ENCODE results near the gene UBE2G2. TPM values are rescaled to one million over a fixed set of nuclear protein-coding genes. Genes with fewer than 3 reads are reported as not detected.

Gene UBE2G2
- total RNA-seq, 1 donor from 2014 or later = 78.8 TPM

DNA sequence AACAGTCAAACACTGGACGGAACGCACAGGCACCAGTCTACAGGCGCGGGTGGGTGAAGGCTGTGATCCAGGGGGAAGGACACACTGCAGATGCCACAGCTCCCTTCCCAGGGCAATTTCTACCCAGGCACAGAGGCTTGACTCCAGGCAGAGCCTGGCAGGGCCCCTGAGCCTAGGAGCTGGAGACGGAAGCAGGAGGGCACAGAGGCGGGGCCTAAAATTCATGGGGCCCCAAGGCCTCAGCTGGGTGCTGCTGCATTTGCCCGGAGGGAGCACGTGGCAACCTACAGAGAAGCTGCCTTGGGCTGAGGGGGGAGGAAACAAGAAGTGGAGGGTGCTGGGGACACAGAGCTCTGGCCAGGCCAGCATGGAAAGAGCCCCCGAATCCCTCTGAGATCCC, 41.2 kb downstream of the UBE2G2 start:
- Histone ChIP-seq H3K9me3 (no peaks in the 10 kb centered on the region), H3K27ac (no peak overlapping the region), H3K27me3 (no peaks in the 10 kb centered on the region), H3K4me1 (no peaks in the 10 kb centered on the region), H3K4me3 (no peak overlapping the region), H3K36me3 (no peaks in the 10 kb centered on the region)
- no peak for DNase-seq
- no peak for ATAC-seq
- TF ChIP-seq, protein P1, sequence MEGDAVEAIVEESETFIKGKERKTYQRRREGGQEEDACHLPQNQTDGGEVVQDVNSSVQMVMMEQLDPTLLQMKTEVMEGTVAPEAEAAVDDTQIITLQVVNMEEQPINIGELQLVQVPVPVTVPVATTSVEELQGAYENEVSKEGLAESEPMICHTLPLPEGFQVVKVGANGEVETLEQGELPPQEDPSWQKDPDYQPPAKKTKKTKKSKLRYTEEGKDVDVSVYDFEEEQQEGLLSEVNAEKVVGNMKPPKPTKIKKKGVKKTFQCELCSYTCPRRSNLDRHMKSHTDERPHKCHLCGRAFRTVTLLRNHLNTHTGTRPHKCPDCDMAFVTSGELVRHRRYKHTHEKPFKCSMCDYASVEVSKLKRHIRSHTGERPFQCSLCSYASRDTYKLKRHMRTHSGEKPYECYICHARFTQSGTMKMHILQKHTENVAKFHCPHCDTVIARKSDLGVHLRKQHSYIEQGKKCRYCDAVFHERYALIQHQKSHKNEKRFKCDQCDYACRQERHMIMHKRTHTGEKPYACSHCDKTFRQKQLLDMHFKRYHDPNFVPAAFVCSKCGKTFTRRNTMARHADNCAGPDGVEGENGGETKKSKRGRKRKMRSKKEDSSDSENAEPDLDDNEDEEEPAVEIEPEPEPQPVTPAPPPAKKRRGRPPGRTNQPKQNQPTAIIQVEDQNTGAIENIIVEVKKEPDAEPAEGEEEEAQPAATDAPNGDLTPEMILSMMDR (IDR thresholded peaks at IDR 0.05) = no peak
- intact Hi-C loops (cut with DNase I) = no loop called here

DNA sequence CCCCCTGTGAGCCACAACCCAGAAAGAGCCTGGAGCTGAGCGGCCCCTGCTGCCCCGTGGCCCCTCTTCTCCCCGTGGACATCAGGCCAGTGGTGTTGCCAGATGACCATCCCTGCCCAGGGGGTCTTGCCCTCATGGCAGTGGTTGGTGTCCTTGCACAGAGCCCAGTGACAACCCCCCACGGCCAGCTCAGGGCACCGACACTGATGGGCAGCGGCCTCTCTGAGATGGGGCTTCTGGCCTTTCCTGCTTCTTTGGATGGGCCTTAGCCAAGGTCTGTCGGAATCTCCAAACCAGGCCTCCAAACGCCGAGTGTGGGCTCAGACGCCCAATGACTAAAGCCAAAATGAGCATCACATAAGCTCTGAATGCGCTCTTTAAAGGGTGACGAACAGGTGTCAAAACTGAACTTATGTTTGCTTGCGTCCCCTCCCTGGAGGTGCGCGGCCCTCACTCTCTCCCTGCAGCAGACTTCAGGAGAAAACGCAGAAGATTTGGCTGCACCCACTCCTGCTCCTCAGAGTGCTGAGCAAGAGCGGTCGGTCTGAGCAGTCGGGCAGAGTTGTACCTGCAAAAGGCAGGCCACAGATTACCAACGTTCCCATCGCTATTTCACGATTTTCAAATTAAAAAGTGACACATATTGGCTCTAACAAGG, 41.9 kb downstream of the UBE2G2 start:
- Histone ChIP-seq H3K4me3 (no peak overlapping the region), H3K36me3 (no peaks in the 10 kb centered on the region), H3K4me1 (no peaks in the 10 kb centered on the region), H3K9me3 (no peaks in the 10 kb centered on the region), H3K27ac (no peak overlapping the region), H3K27me3 (no peaks in the 10 kb centered on the region)
- ATAC-seq (no peak), DNase-seq (no peak)
- TF ChIP-seq, protein P1 (IDR thresholded peaks at IDR 0.05) = no peak
- intact Hi-C loops (cut with DNase I) = no loop called here

DNA sequence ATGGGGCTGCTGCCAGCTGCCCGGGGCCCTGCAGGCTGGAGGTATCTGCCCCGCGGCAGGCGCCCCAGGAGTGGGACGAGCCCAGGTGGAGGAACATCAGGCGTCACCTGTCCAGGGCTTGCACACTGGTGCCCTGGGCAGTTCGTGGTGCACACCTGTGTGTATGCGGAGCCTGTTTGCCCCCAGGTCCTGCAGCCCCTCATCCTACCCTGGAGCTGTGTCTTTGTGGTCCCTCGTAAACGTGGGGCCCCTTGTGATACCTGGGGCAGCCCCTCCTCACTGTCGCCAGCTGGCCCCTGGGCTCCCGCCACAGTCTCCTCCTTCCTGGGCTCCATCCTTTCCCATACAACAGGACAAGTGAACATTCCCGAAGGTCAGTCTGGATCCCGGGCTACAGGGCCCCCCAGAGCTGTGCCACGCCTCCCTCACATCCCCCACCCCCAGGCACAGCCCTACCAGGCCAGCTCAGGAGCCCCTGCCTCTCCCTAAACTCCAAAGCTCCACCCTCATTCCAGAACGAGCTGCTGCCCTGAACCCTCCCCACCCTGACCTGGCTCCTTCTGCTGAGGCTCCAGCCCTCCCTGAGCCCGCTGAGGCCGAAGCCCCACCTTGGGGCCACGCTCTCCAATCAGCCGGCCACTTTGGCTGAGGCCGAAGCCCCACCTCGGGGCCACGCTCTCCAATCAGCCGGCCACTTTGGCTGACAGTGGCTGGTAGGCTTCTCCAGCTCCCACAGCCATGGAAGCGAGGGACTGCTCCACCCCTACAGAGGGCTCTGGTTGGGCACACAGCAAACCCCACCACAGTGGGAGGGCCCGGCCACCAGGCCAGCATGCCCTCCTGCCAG, 42.6 kb downstream of the UBE2G2 start:
- Histone ChIP-seq H3K27ac (no peak overlapping the region), H3K9me3 (no peaks in the 10 kb centered on the region), H3K4me1 (no peaks in the 10 kb centered on the region), H3K36me3 (no peaks in the 10 kb centered on the region), H3K27me3 (no peaks in the 10 kb centered on the region), H3K4me3 (no peak overlapping the region)
- intact Hi-C loops (cut with DNase I) = no loop called here
- TF ChIP-seq, protein P1 (IDR thresholded peaks at IDR 0.05) = no peak
- ATAC-seq (no peak), DNase-seq (peak; percentile 53)

DNA sequence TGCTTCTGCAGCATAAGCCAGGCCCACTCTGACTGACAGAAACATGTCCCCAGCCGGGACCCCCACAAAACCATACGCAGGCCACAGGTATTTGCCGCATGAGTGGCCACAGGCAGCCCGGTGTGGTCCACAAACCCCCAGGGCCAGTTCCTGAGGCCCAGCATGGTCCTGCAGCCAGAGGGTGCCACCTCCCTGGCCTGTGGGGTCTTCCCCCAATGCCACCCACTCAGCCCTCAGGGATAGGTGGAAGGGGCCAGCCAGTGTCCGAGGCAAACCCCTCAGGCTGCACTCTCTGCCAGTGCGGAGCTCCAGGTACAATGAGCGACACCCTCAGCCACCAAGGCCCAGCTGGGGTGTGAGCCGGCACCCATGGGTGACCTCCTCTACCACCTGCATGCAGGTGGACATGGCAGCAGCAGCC, 43.5 kb downstream of the UBE2G2 start:
- intact Hi-C loops (cut with DNase I) = no loop called here
- peak; percentile 58 for DNase-seq

DNA sequence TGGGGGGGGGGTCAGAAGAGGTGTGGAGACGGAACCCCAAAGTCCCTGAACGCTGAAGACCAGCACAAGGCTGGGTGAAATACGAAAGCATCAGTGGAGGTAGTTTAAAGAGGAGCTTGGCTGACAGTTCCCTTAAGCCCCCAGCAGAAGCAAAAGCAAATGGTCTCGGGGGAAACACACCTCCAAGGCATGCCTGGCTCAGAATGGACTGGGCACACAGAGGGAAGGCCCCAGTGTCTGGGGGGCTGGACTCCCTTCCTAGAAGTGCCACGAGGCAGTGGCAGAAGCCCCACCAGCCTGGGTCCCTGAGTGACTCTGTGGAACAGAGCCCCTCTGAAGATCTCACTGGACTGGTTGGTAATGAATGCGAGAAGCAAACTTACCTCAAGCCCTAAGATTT, 43.9 kb downstream of the UBE2G2 start:
- TF ChIP-seq, protein P1 (IDR thresholded peaks at IDR 0.05) = no peak
- ATAC-seq = no peak
- no peaks in the 10 kb centered on the region for H3K27me3 ChIP-seq
- intact Hi-C loops (cut with DNase I) = no loop called here
- no peak overlapping the region for H3K4me3 ChIP-seq
- no peaks in the 10 kb centered on the region for H3K4me1 ChIP-seq
- no peak overlapping the region for H3K27ac ChIP-seq
- H3K36me3 ChIP-seq = no peaks in the 10 kb centered on the region
- H3K9me3 ChIP-seq = no peaks in the 10 kb centered on the region
- DNase-seq = no peak

More for the DNA sequence above, 43.5 kb downstream of the UBE2G2 start:
- Histone ChIP-seq H3K27ac (no peak overlapping the region), H3K27me3 (no peaks in the 10 kb centered on the region), H3K4me1 (no peaks in the 10 kb centered on the region), H3K9me3 (no peaks in the 10 kb centered on the region), H3K36me3 (no peaks in the 10 kb centered on the region), H3K4me3 (no peak overlapping the region)
- ATAC-seq = no peak
- TF ChIP-seq, protein P1 (IDR thresholded peaks at IDR 0.05) = no peak

Data from upper lobe of right lung (tissue), 1 donor.